ENCODE data around the gene MYDGF. TPM values are rescaled to one million over a fixed set of nuclear protein-coding genes. Genes with fewer than 3 reads are reported as not detected.

MYDGF gene
- total RNA-seq, 1 experiment from 2014 or later: 188 TPM

GRCh38 chr19:4652075-4652474 is 18.1 kb downstream of the MYDGF start:
- H3K4me3 Mint-ChIP-seq (ENCODE audit: unreplicated experiment): no peak overlapping the region
- ChIA-PET POLR2A (no interaction called here), CTCF (interaction anchor here (0.8 to 0.9 kb wide), 2 partner anchors 85 to 1764 kb away, joined by 3 to 4 read pairs; no protein-coding TSS in a partner anchor)
- no peaks in the 10 kb centered on the region for H3K4me1 Mint-ChIP-seq (ENCODE audit: insufficient read depth, unreplicated experiment)
- no peaks in the 10 kb centered on the region for H3K27me3 Mint-ChIP-seq (ENCODE audit: insufficient read depth, unreplicated experiment)
- peaks cover 13% of the 10 kb centered on the region for H3K36me3 Mint-ChIP-seq (ENCODE audit: insufficient read depth, unreplicated experiment)
- intact Hi-C loops (cut with micrococcal nuclease): loop anchor here (5.0 kb wide), 1 partner anchor 70 kb away; the partner anchor contains the start of gene DPP9
- no peak for DNase-seq (ENCODE audit: unreplicated experiment)
- TF ChIP-seq CTCF (IDR thresholded peaks at IDR 0.05; ENCODE audit: unreplicated experiment): no peak
- no TSS peak for BruUV-seq (replicated peaks)
- no peak overlapping the region for H3K27ac Mint-ChIP-seq (ENCODE audit: low read depth, unreplicated experiment)
- H3K9me3 Mint-ChIP-seq (ENCODE audit: unreplicated experiment): no peaks in the 10 kb centered on the region

- CTCF ChIA-PET: interaction anchor here (0.6 to 1.0 kb wide), 2 partner anchors 16 to 27 kb away, joined by 3 read pairs; no protein-coding TSS in a partner anchor
- POLR2A ChIA-PET: no interaction called here
- Mint-ChIP-seq H3K27ac (ENCODE audit: low read depth, unreplicated experiment) (no peak overlapping the region), H3K27me3 (ENCODE audit: insufficient read depth, unreplicated experiment) (no peaks in the 10 kb centered on the region), H3K36me3 (ENCODE audit: insufficient read depth, unreplicated experiment) (peaks cover 5% of the 10 kb centered on the region), H3K9me3 (ENCODE audit: unreplicated experiment) (no peaks in the 10 kb centered on the region), H3K4me1 (ENCODE audit: insufficient read depth, unreplicated experiment) (no peaks in the 10 kb centered on the region), H3K4me3 (ENCODE audit: unreplicated experiment) (no peak overlapping the region)
- DNase-seq (ENCODE audit: unreplicated experiment): no peak
- intact Hi-C loops (cut with micrococcal nuclease): loop anchor here (5.0 kb wide), 1 partner anchor 72 kb away; the partner anchor contains the start of gene DPP9
- BruUV-seq (replicated peaks): no TSS peak
- no peak for TF ChIP-seq CTCF (IDR thresholded peaks at IDR 0.05; ENCODE audit: unreplicated experiment)
Measured at GRCh38 chr19:4650159-4650558, 20.0 kb downstream of the MYDGF start.

- ChIA-PET POLR2A (no interaction called here), CTCF (interaction anchor here (0.6 to 0.9 kb wide), 2 partner anchors 13 to 28 kb away, joined by 3 read pairs; no protein-coding TSS in a partner anchor)
- Mint-ChIP-seq H3K36me3 (ENCODE audit: insufficient read depth, unreplicated experiment) (peaks cover 5% of the 10 kb centered on the region), H3K27me3 (ENCODE audit: insufficient read depth, unreplicated experiment) (no peaks in the 10 kb centered on the region), H3K4me3 (ENCODE audit: unreplicated experiment) (no peak overlapping the region), H3K9me3 (ENCODE audit: unreplicated experiment) (no peaks in the 10 kb centered on the region), H3K4me1 (ENCODE audit: insufficient read depth, unreplicated experiment) (no peaks in the 10 kb centered on the region), H3K27ac (ENCODE audit: low read depth, unreplicated experiment) (peak overlapping the region; percentile 59)
- BruUV-seq (replicated peaks): no TSS peak
- DNase-seq (ENCODE audit: unreplicated experiment): no peak
- intact Hi-C loops (cut with micrococcal nuclease): loop anchor here (5.0 kb wide), 1 partner anchor 73 kb away; the partner anchor contains the start of gene DPP9
- TF ChIP-seq CTCF (IDR thresholded peaks at IDR 0.05; ENCODE audit: unreplicated experiment): no peak
Measured at GRCh38 chr19:4649392-4650047, 20.6 kb downstream of the MYDGF start.

- no peak for DNase-seq (ENCODE audit: unreplicated experiment)
- CTCF ChIA-PET: interaction anchor here (1.9 kb wide), 1 partner anchor 12 kb away, joined by 10 read pairs; no protein-coding TSS in a partner anchor
- H3K36me3 Mint-ChIP-seq (ENCODE audit: insufficient read depth, unreplicated experiment): peaks cover 5% of the 10 kb centered on the region
- BruUV-seq (replicated peaks): no TSS peak
- H3K4me1 Mint-ChIP-seq (ENCODE audit: insufficient read depth, unreplicated experiment): no peaks in the 10 kb centered on the region
- TF ChIP-seq CTCF (IDR thresholded peaks at IDR 0.05; ENCODE audit: unreplicated experiment): no peak
- no peaks in the 10 kb centered on the region for H3K9me3 Mint-ChIP-seq (ENCODE audit: unreplicated experiment)
- no peak overlapping the region for H3K4me3 Mint-ChIP-seq (ENCODE audit: unreplicated experiment)
- no peaks in the 10 kb centered on the region for H3K27me3 Mint-ChIP-seq (ENCODE audit: insufficient read depth, unreplicated experiment)
- intact Hi-C loops (cut with micrococcal nuclease): no loop called here
- H3K27ac Mint-ChIP-seq (ENCODE audit: low read depth, unreplicated experiment): no peak overlapping the region
- POLR2A ChIA-PET: no interaction called here
Measured at GRCh38 chr19:4647676-4648644, 22.2 kb downstream of the MYDGF start.
